BLaER1 treated with 17β-estradiol and CSF1 and Interleukin-3, amounts not matched to agents 10 nM and 100 nM (cell line): ENCODE measurements around the gene HNF1A.
A peak's percentile ranks its signal among the peaks of the same experiment; 100 is the strongest.

ENCODE experiments used
- H3K27ac ChIP-seq, 11 experiments: shearing (Covaris generic); formaldehyde crosslinking; 2 replicates each; pipeline ENCODE4 v1.8.1; 2022
- H3K27me3 ChIP-seq, 11 experiments: shearing (Covaris generic); formaldehyde crosslinking; 2 replicates each; pipeline ENCODE4 v1.8.1; 2022
- H3K36me3 ChIP-seq, 11 experiments: shearing (Covaris generic); formaldehyde crosslinking; 2 replicates each; pipeline ENCODE4 v1.8.1; 2022
- H3K4me1 ChIP-seq, 10 experiments: shearing (Covaris generic); formaldehyde crosslinking; 2 replicates each; pipeline ENCODE4 v1.8.1; 2022
- H3K4me2 ChIP-seq, 11 experiments: shearing (Covaris generic); formaldehyde crosslinking; 2 replicates each; pipeline ENCODE4 v1.8.1; 2022
- H3K4me3 ChIP-seq, 10 experiments: shearing (Covaris generic); formaldehyde crosslinking; 2 replicates each; pipeline ENCODE4 v1.8.1; 2022
- H3K9ac ChIP-seq, 11 experiments: shearing (Covaris generic); formaldehyde crosslinking; 2 replicates each; pipeline ENCODE4 v1.8.1; 2022
- H3K9me3 ChIP-seq, 11 experiments: shearing (Covaris generic); formaldehyde crosslinking; replicated peaks in 1 of 11; 2 replicates each; pipeline ENCODE4 v1.8.1; 2022
- H4K20me1 ChIP-seq, 11 experiments: shearing (Covaris generic); formaldehyde crosslinking; 2 replicates each; pipeline ENCODE4 v1.8.1; 2022
- Cebpa-rat ChIP-seq, 11 experiments: shearing (Covaris generic); IDR thresholded peaks; 2 replicates each; pipeline ENCODE4 v1.8.1; 2022

HNF1A gene

DNA sequence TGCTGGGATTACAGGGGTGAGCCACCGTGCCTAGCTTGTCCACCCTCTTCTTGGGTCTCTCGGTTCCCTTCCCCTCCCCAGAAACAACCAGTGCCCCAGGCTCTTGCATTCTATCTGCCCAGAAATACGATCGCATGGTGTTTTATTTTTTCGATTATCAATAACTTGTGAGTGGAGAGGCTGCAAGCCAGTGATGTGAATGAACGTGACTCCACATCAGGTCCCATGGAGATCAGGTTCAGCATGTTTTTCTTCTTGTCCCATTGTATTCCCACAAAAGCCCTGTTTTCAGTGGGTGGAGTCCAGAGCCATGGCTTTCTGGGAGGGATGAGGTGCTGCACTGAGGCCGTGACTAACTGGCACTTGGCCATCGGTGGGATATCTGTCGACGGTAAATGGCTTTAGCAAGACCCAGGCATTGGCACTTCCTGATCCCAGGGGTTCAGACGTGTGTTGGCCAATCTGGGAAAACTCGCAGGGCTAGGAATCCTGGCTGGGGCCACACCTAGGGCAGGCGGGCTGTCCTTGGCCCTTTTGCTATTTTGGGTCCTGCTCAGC is 12.7 kb upstream of the HNF1A start:
- peaks cover 4 to 17% (median 8%) of the 10 kb centered on the region in 10 experiments; a peak in 18 of 20 replicates for H3K4me1 ChIP-seq
- no peak overlapping the region for H3K4me2 ChIP-seq
- no peak overlapping the region for H3K27ac ChIP-seq
- no peak for TF ChIP-seq Cebpa-rat (IDR thresholded peaks at IDR 0.05)
- no peak overlapping the region for H3K9ac ChIP-seq
- no peak overlapping the region for H3K4me3 ChIP-seq
- no peaks in the 10 kb centered on the region for H3K27me3 ChIP-seq
- no peaks in the 10 kb centered on the region for H3K9me3 ChIP-seq
- H4K20me1 ChIP-seq = no peaks in the 10 kb centered on the region
- H3K36me3 ChIP-seq = no peaks in the 10 kb centered on the region

- Histone ChIP-seq H3K4me2 (peak overlapping the region in 7 of 11 experiments; percentile 6 to 41 (median 18); a peak in 9 of 22 replicates), H3K36me3 (no peaks in the 10 kb centered on the region), H3K9me3 (no peaks in the 10 kb centered on the region), H3K4me1 (peaks cover 8 to 30% (median 15%) of the 10 kb centered on the region in 10 experiments; a peak in 18 of 20 replicates), H3K27ac (no peak overlapping the region), H3K9ac (no peak overlapping the region), H4K20me1 (no peaks in the 10 kb centered on the region), H3K4me3 (no peak overlapping the region), H3K27me3 (no peaks in the 10 kb centered on the region)
- no peak for TF ChIP-seq Cebpa-rat (IDR thresholded peaks at IDR 0.05)
These were observed 8.0 kb upstream of the HNF1A start for GRCh38 chr12:120970310-120970709.

DNA sequence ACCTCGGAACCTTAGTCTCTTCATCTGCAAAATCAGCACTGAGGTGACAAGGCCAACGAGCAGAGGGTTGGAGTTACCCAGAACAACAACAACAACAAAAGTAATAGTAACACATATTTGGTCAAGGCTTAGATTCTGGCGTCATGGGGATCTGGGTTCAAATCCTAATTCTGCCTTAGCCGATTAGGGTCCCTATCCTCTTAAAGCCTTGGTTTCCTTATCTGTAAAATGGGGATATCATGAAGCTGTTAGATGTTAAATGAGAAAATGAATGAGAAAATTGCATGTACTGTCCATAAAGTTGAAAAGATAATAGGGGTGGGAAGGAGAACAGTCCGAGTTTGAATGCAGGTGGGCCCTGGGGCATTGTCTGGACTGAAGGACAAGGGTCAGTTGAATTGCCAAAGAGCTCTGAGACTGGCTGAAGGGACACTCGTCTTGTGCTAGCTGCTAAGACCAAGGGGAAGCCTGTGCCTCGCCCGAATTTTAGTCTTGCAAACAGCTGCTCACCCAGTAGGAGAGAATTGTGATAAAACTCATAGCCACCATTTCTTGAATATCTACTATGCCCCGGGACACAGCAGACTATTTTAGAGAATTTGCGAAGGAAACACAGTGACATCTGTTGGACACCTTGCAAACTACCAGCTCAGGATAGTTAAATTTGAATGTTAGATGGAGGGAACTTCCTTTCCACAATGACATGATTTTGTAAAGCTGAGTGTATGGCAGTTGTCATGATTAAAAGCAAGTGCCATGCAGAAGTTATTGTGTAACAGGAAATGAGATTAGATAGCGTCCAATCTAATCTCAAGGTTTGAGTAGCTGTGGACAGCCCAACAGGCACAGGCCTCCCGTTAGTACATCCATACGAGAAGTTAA is 6.8 kb upstream of the HNF1A start:
- Histone ChIP-seq H3K9ac (no peak overlapping the region; a peak in 1 of 22 replicates), H3K27me3 (no peaks in the 10 kb centered on the region), H3K4me2 (peak overlapping the region in 5 of 11 experiments; percentile 8 to 29 (median 16); a peak in 7 of 22 replicates), H4K20me1 (no peaks in the 10 kb centered on the region), H3K4me1 (peaks cover 8 to 30% (median 15%) of the 10 kb centered on the region in 10 experiments; a peak in 18 of 20 replicates), H3K27ac (peak overlapping the region in 1 of 11 experiments; percentile 50; a peak in 1 of 22 replicates), H3K9me3 (no peaks in the 10 kb centered on the region), H3K36me3 (no peaks in the 10 kb centered on the region), H3K4me3 (no peak overlapping the region)
- TF ChIP-seq Cebpa-rat (IDR thresholded peaks at IDR 0.05) = peak in 3 of 11 experiments; percentile 10 to 36 (median 26); a peak in 1 of 22 replicates

DNA sequence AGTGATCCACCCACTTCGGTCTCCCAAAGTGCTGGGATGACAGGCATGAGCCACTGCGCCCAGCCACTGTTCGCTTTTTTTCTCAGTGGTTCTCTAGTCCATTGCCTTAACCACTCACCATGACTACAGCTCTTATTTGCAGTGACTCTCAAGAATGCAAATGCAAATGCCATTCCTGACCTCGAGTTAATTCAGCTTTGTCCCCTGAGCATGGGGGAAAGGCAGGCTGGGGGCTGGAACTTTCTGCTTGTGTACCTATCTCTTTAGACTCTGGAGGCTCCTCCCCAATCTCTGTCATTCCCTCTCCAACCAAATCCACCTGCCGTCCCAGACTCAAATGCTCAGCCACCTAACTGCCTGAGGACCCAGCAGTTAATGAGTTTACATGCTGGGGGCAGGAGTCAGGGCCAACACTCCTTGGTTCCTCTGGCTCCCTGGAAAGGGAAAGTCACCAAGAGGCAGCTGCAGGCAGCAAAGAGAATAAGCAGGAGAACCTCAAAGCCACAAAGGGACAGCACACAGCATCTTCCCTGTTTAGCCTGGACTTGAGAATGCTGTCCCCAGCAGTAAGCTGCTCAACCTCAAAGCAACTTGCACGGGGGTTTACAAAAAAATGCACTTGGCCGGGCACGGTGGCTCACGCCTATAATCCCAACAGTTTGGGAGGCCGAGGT is 5.3 kb upstream of the HNF1A start:
- no peaks in the 10 kb centered on the region for H3K9me3 ChIP-seq
- H3K4me2 ChIP-seq = 0 out of 22 replicates have a peak overlapping the region, but pooled peaks of 1 of the 11 experiments have one; percentile 10
- TF ChIP-seq Cebpa-rat (IDR thresholded peaks at IDR 0.05) = no peak
- no peaks in the 10 kb centered on the region for H4K20me1 ChIP-seq
- H3K4me3 ChIP-seq = no peak overlapping the region
- no peaks in the 10 kb centered on the region for H3K36me3 ChIP-seq
- peaks cover 8 to 30% (median 15%) of the 10 kb centered on the region in 10 experiments; a peak in 18 of 20 replicates for H3K4me1 ChIP-seq
- no peak overlapping the region; a peak in 1 of 22 replicates for H3K27ac ChIP-seq
- H3K9ac ChIP-seq = no peak overlapping the region
- H3K27me3 ChIP-seq = no peaks in the 10 kb centered on the region

DNA sequence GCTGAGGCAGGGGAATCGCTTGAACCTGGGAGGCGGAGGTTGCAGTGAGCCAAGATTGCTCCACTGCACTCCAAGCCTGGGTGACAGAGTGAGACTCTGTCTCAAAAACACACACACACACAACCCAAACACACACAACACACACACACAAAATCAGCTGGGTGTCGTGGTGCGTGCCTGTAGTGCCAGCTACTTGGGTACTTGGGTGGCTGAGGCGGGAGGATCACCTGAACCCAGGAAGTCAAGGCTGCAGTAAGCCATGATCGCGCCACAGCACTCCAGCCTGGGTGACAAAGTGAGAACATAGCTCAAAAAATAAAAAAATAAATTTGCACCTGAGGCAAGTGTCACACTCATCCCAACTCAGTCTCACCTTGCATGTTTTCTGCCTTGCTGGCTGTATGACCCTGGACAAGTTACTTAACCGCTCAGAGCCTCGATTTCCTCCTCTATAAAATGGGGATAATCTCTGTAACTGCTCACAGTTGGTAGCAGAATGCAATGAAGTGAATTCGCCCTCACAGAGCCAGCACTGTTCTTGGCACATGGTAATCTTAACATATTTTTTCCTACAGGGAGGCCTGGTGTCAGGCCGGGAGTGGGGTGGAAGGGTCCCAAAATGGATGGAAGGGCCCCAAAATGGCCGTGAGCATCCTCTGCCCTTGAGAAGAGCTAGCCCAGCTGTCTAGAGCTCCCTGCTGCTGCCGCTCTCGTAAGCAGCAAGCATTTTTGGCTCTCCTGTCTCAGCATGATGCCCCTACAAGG is 630 bp upstream of the HNF1A start:
- Histone ChIP-seq H3K9me3 (no peaks in the 10 kb centered on the region), H3K9ac (no peak overlapping the region), H3K36me3 (no peaks in the 10 kb centered on the region), H4K20me1 (no peaks in the 10 kb centered on the region), H3K27ac (no peak overlapping the region), H3K4me3 (no peak overlapping the region), H3K4me2 (no peak overlapping the region), H3K27me3 (no peaks in the 10 kb centered on the region), H3K4me1 (peaks cover 0 to 7% (median 0%) of the 10 kb centered on the region in 10 experiments; a peak in 3 of 20 replicates)
- no peak for TF ChIP-seq Cebpa-rat (IDR thresholded peaks at IDR 0.05)

GRCh38 chr12:120979220-120979861 is 998 bp downstream of the HNF1A start:
- Histone ChIP-seq H3K27me3 (no peaks in the 10 kb centered on the region), H3K9me3 (no peaks in the 10 kb centered on the region), H3K9ac (no peak overlapping the region), H3K36me3 (no peaks in the 10 kb centered on the region), H3K4me2 (no peak overlapping the region), H3K4me1 (no peaks in the 10 kb centered on the region), H3K27ac (no peak overlapping the region), H4K20me1 (no peaks in the 10 kb centered on the region), H3K4me3 (no peak overlapping the region)
- no peak for TF ChIP-seq Cebpa-rat (IDR thresholded peaks at IDR 0.05)

DNA sequence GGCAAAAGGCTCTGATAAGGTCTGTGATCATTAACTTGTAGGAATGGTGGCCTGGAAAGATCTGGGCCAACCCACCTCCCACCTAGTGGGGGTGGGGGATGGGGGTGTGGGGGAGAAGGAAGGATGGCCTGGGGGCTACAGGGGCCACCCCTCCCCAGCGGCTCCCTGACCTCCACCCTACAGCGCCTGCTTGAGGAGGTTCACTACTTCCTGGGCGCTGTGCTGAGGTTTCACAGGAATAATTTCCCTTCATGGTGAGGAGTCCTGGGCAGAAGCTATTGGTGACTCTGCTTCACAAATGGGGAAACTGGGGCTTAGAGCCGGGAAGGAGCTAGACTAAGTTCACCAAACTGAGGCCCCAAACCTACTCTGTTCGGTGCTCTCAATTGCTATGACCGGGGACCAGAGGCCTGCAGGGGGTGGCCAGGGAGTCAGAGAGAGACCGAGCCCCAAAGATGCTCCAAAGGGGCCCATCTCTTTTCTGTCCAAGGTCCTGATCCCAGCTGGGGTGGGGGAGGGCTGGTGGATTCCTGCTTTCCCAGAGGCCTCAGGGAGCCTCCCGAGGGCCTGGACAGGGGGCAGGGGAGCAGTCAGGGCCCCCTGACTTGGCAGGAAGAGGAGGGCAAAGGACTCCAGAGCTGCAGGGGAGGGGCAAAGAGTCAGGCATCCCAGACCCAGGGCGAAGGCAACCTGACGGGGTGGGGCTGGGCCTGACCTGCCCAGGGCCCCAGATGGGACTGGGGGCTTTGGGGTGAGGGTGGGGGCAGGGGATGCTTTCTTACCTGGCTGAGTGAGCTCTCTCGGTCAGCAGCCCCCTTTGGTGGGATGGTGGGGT is 1.7 kb downstream of the HNF1A start:
- H3K36me3 ChIP-seq = no peaks in the 10 kb centered on the region
- H3K4me1 ChIP-seq = no peaks in the 10 kb centered on the region
- TF ChIP-seq Cebpa-rat (IDR thresholded peaks at IDR 0.05) = no peak
- no peak overlapping the region for H3K9ac ChIP-seq
- H3K27ac ChIP-seq = no peak overlapping the region
- H4K20me1 ChIP-seq = no peaks in the 10 kb centered on the region
- H3K9me3 ChIP-seq = no peaks in the 10 kb centered on the region
- H3K27me3 ChIP-seq = no peaks in the 10 kb centered on the region
- H3K4me2 ChIP-seq = no peak overlapping the region
- no peak overlapping the region for H3K4me3 ChIP-seq
